ENCODE measurements around the gene HIBCH. TPM values are rescaled to one million over a fixed set of nuclear protein-coding genes. Genes with fewer than 3 reads are reported as not detected.

Gene HIBCH
- total and polyA plus RNA-seq, 4 donors: 20.2 to 65.2 (median 32.8) TPM

DNA sequence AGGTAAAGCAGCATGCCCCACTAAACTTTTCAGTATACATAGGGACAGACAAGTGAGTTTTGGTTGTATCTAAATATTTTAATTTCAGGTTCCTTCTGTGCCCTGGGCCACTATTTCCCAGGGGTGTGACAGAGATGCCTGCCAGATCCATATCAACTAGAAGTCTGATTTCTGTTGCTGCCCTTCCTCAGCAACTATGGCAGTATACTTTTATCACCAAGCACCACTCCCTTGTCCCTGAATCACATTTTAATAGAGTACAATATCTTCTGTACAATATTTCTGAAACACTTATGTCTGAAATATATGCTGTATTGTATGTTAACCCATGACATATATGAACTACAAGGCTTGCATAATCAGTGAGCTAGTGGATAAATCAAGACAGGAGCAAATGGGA lies 117.6 kb downstream of the HIBCH start:
- Histone ChIP-seq H3K27me3 (ENCODE audit: control insufficient read depth in 4 of 4, insufficient read depth in 4 of 4, low read length in 3 of 4) (no peaks in the 10 kb centered on the region), H3K27ac (ENCODE audit: low read depth in 1 of 2, low read length in 2 of 2) (no peak overlapping the region), H3K4me1 (ENCODE audit: control insufficient read depth in 4 of 4, insufficient read depth in 4 of 4, low read length in 3 of 4) (no peaks in the 10 kb centered on the region), H3K9me3 (ENCODE audit: control insufficient read depth in 4 of 4, low read length in 3 of 4) (no peaks in the 10 kb centered on the region), H3K4me3 (ENCODE audit: low read depth in 1 of 3, low read length in 3 of 3) (no peak overlapping the region), H3K9ac (ENCODE audit: low read depth in 1 of 2, low read length in 2 of 2) (no peak overlapping the region), H3K36me3 (ENCODE audit: control insufficient read depth in 4 of 4, insufficient read depth in 3 of 4, low read depth in 1 of 4, low read length in 3 of 4) (peaks cover 1 to 18% (median 12%) of the 10 kb centered on the region in 4 donors)
- DNase-seq (ENCODE audit: low spot score): no peak
- TF ChIP-seq ATF3 (IDR thresholded peaks at IDR 0.05) (no peak), RXRA (IDR thresholded peaks at IDR 0.05) (no peak), FOXA1 (IDR thresholded peaks at IDR 0.05) (no peak), GABPA (IDR thresholded peaks at IDR 0.05 in 1 of 2, conservative IDR thresholded peaks at IDR 0.05 in 1 of 2) (no peak), NR2F2 (IDR thresholded peaks at IDR 0.05) (no peak), RAD21 (IDR thresholded peaks at IDR 0.05) (no peak)

DNA sequence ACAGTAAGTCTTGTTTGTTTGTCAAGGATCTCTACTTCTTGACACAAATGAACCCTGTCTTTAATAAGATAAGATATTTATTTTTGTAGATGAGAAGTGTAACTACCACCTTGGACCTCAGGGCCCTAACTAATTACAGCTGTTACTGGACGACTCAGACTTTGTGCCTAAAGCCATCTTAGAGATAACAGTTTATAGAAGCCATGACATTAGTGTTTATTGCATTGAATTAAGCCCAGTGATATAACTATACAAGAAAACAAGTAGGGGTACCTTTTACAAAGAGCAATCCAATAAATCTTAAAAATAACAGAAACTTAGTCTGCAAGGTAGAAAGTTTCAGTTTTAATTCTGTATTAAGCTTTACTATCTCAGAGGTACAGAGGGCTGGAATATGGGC lies 119.0 kb downstream of the HIBCH start:
- DNase-seq (ENCODE audit: low spot score): no peak
- Histone ChIP-seq H3K36me3 (ENCODE audit: control insufficient read depth in 4 of 4, insufficient read depth in 3 of 4, low read depth in 1 of 4, low read length in 3 of 4) (peaks cover 1 to 17% (median 11%) of the 10 kb centered on the region in 4 donors), H3K4me1 (ENCODE audit: control insufficient read depth in 4 of 4, insufficient read depth in 4 of 4, low read length in 3 of 4) (no peaks in the 10 kb centered on the region), H3K9ac (ENCODE audit: low read depth in 1 of 2, low read length in 2 of 2) (no peak overlapping the region), H3K27ac (ENCODE audit: low read depth in 1 of 2, low read length in 2 of 2) (no peak overlapping the region), H3K9me3 (ENCODE audit: control insufficient read depth in 4 of 4, low read length in 3 of 4) (no peaks in the 10 kb centered on the region), H3K4me3 (ENCODE audit: low read depth in 1 of 3, low read length in 3 of 3) (no peak overlapping the region), H3K27me3 (ENCODE audit: control insufficient read depth in 4 of 4, insufficient read depth in 4 of 4, low read length in 3 of 4) (no peaks in the 10 kb centered on the region)
- 77% methylated on average over 1 of the region's 1 CpG for WGBS
- TF ChIP-seq, protein P1, sequence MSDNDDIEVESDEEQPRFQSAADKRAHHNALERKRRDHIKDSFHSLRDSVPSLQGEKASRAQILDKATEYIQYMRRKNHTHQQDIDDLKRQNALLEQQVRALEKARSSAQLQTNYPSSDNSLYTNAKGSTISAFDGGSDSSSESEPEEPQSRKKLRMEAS (IDR thresholded peaks at IDR 0.05): no peak
- TF ChIP-seq, protein P2, sequence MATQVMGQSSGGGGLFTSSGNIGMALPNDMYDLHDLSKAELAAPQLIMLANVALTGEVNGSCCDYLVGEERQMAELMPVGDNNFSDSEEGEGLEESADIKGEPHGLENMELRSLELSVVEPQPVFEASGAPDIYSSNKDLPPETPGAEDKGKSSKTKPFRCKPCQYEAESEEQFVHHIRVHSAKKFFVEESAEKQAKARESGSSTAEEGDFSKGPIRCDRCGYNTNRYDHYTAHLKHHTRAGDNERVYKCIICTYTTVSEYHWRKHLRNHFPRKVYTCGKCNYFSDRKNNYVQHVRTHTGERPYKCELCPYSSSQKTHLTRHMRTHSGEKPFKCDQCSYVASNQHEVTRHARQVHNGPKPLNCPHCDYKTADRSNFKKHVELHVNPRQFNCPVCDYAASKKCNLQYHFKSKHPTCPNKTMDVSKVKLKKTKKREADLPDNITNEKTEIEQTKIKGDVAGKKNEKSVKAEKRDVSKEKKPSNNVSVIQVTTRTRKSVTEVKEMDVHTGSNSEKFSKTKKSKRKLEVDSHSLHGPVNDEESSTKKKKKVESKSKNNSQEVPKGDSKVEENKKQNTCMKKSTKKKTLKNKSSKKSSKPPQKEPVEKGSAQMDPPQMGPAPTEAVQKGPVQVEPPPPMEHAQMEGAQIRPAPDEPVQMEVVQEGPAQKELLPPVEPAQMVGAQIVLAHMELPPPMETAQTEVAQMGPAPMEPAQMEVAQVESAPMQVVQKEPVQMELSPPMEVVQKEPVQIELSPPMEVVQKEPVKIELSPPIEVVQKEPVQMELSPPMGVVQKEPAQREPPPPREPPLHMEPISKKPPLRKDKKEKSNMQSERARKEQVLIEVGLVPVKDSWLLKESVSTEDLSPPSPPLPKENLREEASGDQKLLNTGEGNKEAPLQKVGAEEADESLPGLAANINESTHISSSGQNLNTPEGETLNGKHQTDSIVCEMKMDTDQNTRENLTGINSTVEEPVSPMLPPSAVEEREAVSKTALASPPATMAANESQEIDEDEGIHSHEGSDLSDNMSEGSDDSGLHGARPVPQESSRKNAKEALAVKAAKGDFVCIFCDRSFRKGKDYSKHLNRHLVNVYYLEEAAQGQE (IDR thresholded peaks at IDR 0.05): no peak
- TF ChIP-seq YY1 (IDR thresholded peaks at IDR 0.05) (no peak), ZBTB33 (IDR thresholded peaks at IDR 0.05) (no peak), JUND (IDR thresholded peaks at IDR 0.05) (no peak), HNF4A (conservative IDR thresholded peaks at IDR 0.05) (no peak)

- WGBS: 51% methylated on average over 1 of the region's 1 CpG
- no peaks in the 10 kb centered on the region for H3K9me3 ChIP-seq (ENCODE audit: control insufficient read depth in 4 of 4, low read length in 3 of 4)
- H3K27ac ChIP-seq (ENCODE audit: low read depth in 1 of 2, low read length in 2 of 2): no peak overlapping the region
- DNase-seq (ENCODE audit: low spot score): no peak
- H3K4me1 ChIP-seq (ENCODE audit: control insufficient read depth in 4 of 4, insufficient read depth in 4 of 4, low read length in 3 of 4): no peaks in the 10 kb centered on the region
- H3K4me3 ChIP-seq (ENCODE audit: low read depth in 1 of 3, low read length in 3 of 3): no peak overlapping the region
- H3K9ac ChIP-seq (ENCODE audit: low read depth in 1 of 2, low read length in 2 of 2): no peak overlapping the region
- H3K36me3 ChIP-seq (ENCODE audit: control insufficient read depth in 4 of 4, insufficient read depth in 3 of 4, low read depth in 1 of 4, low read length in 3 of 4): peaks cover 1 to 17% (median 10%) of the 10 kb centered on the region in 4 donors
- no peaks in the 10 kb centered on the region for H3K27me3 ChIP-seq (ENCODE audit: control insufficient read depth in 4 of 4, insufficient read depth in 4 of 4, low read length in 3 of 4)
- TF ChIP-seq NR2F2 (IDR thresholded peaks at IDR 0.05) (no peak), FOXA2 (IDR thresholded peaks at IDR 0.05) (no peak), SP1 (IDR thresholded peaks at IDR 0.05) (no peak), CTCF (IDR thresholded peaks at IDR 0.05; ENCODE audit: low read depth, low read length, missing input control) (no peak), RXRA (IDR thresholded peaks at IDR 0.05) (no peak), JUND (IDR thresholded peaks at IDR 0.05) (no peak), ATF3 (IDR thresholded peaks at IDR 0.05) (no peak), HNF4A (conservative IDR thresholded peaks at IDR 0.05) (no peak), EGR1 (IDR thresholded peaks at IDR 0.05; ENCODE audit: low read depth in 2 of 2) (no peak)
- TF ChIP-seq, protein P1 (IDR thresholded peaks at IDR 0.05): no peak
Observed at GRCh38 chr2:190199530-190199929, 120.1 kb downstream of the HIBCH start.

Measured in liver (tissue), 9 donors.